CD8-positive, alpha-beta memory T cell (primary cell): ENCODE measurements around the gene CRTC1. TPM values are rescaled to one million over a fixed set of nuclear protein-coding genes. Genes with fewer than 3 reads are reported as not detected.

Experiments used
- CTCF ChIA-PET: fragments of 350-600 bp; sonication (Branson Sonifier 250); formaldehyde crosslinking; loops from one replicate; lab custom pipeline; 2021; ENCODE audit warnings: antibody characterized with exemption; lab: Charles Lee
- POLR2A ChIA-PET: fragments of 350-600 bp; sonication (Branson Sonifier 250); formaldehyde crosslinking; loops from one replicate; lab custom pipeline; 2021; ENCODE audit warnings: antibody characterized with exemption; lab: Charles Lee
- DNase-seq, 5 donors: peaks; one replicate each; pipeline versions ENCODE4 v3.0.0 to v3.0.0-alpha.2; 2020 to 2022; ENCODE audit warnings: mixed read lengths in 1 of 5
- H3K27ac ChIP-seq: one replicate; pipeline ENCODE4 v1.7.0; 2013; ENCODE audit warnings: low read depth, mild to moderate bottlenecking, low read length, moderate library complexity
- H3K27me3 ChIP-seq: 2 replicates; pipeline ENCODE4 v1.7.0; 2013; ENCODE audit warnings: low read length, mild to moderate bottlenecking; ENCODE audit not compliant: insufficient read depth, poor library complexity, severe bottlenecking
- H3K36me3 ChIP-seq: 2 replicates; pipeline ENCODE4 v1.7.0; 2013; ENCODE audit warnings: mild to moderate bottlenecking, low read length, moderate library complexity; ENCODE audit not compliant: insufficient read depth
- H3K4me1 ChIP-seq: 2 replicates; pipeline ENCODE4 v1.7.0; 2013; ENCODE audit warnings: mild to moderate bottlenecking, low read length, moderate library complexity; ENCODE audit not compliant: insufficient read depth
- H3K4me3 ChIP-seq: 2 replicates; pipeline ENCODE4 v1.7.0; 2013; ENCODE audit warnings: mild to moderate bottlenecking, low read length
- H3K9me3 ChIP-seq: 2 replicates; pipeline ENCODE4 v1.7.0; 2013; ENCODE audit warnings: mild to moderate bottlenecking, low read length
- H3K27ac Mint-ChIP-seq, 8 donors: one replicate each; pipeline ENCODE4 v1.8.0; 2020 to 2021; ENCODE audit warnings: mixed read lengths in 8 of 8, mild to moderate bottlenecking in 6 of 8, inconsistent platforms in 3 of 8, moderate library complexity in 3 of 8
- H3K27me3 Mint-ChIP-seq, 2 donors: one replicate each; pipeline ENCODE4 v1.8.0; 2020 to 2021; ENCODE audit warnings: mixed read lengths in 2 of 2, mild to moderate bottlenecking in 1 of 2, moderate library complexity in 1 of 2
- H3K36me3 Mint-ChIP-seq, 3 donors: one replicate each; pipeline ENCODE4 v1.8.0; 2020 to 2021; ENCODE audit warnings: mixed read lengths in 3 of 3, inconsistent platforms in 1 of 3, mild to moderate bottlenecking in 1 of 3
- H3K4me1 Mint-ChIP-seq, 3 donors: one replicate each; pipeline ENCODE4 v1.8.0; 2020 to 2021; ENCODE audit warnings: mixed read lengths in 3 of 3, inconsistent platforms in 1 of 3, mild to moderate bottlenecking in 1 of 3
- H3K4me3 Mint-ChIP-seq, 7 donors: one replicate each; pipeline ENCODE4 v1.8.0; 2020 to 2021; ENCODE audit warnings: mixed read lengths in 7 of 7, mild to moderate bottlenecking in 6 of 7, moderate library complexity in 4 of 7, inconsistent platforms in 2 of 7
- H3K9me3 Mint-ChIP-seq, 5 donors: one replicate each; pipeline ENCODE4 v1.8.0; 2020 to 2022; ENCODE audit warnings: mixed read lengths in 5 of 5, mild to moderate bottlenecking in 3 of 5, moderate library complexity in 2 of 5, inconsistent platforms in 1 of 5
- polyA plus RNA-seq: library from polyadenylated mRNA; unstranded; fragments of 300-500 nt; fragmentation: Illumina TruSeq; gene quantifications from one replicate; pipeline ENCODE4 v1.2.3, GENCODE V29; 2021
- total RNA-seq, 2 experiments: library from RNA; stranded (reverse); gene quantifications; one replicate each; pipeline ENCODE4 v1.2.3, GENCODE V29; 2021

CRTC1 gene
- total and polyA plus RNA-seq, 3 experiments from 2014 or later: 1.3 to 7.1 (median 6.7) TPM

DNA sequence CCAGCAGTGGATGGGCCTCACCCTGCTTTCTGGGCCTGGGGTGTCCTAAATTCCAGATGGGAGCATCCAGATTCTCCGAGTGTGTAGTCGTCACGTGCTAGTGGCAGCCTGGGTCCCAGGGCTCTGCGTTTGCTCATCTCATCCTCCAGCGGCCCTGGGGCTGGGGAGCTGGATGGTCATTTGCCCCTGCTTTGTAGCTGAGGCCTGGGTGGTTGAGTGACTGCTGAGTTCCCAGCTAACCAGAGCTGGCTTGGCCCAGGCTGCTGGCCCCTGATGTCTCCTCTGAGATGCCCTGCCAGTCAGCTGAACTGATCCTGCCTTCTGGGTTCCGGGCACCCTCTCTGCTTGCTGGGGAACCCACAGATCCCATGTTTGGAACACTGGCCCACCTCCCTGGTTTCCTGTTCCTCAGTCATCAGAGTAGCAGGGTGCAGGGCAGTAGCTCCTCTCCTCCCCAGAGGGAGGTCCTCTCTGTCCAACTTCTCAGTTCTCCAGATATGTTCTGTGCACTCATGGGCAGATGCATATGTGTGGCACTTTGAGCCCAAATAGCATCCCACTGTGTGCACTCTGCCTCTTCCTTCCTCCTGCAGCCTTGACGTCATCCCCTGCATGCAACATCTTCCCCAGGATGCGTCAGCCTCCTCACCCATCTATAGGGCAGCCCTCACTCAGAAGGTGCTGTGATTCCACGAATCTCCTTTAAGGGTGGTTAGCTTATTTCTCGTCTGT lies 22.4 kb upstream of the CRTC1 start:
- Mint-ChIP-seq H3K27ac (peak overlapping the region in 4 of 8 donors; percentile 5 to 61 (median 22)), H3K36me3 (peaks cover 0 to 9% (median 4%) of the 10 kb centered on the region in 3 donors), H3K4me3 (no peak overlapping the region), H3K27me3 (peaks cover 0 to 3% of the 10 kb centered on the region in 2 donors), H3K4me1 (peaks cover 18 to 38% (median 20%) of the 10 kb centered on the region in 3 donors), H3K9me3 (no peaks in the 10 kb centered on the region)
- Histone ChIP-seq H3K9me3 (no peaks in the 10 kb centered on the region), H3K36me3 (no peaks in the 10 kb centered on the region), H3K4me3 (no peak overlapping the region), H3K27me3 (no peaks in the 10 kb centered on the region), H3K4me1 (peaks cover 4% of the 10 kb centered on the region), H3K27ac (no peak overlapping the region)
- no peak for DNase-seq
- POLR2A ChIA-PET: no interaction called here
- CTCF ChIA-PET: no interaction called here

DNA sequence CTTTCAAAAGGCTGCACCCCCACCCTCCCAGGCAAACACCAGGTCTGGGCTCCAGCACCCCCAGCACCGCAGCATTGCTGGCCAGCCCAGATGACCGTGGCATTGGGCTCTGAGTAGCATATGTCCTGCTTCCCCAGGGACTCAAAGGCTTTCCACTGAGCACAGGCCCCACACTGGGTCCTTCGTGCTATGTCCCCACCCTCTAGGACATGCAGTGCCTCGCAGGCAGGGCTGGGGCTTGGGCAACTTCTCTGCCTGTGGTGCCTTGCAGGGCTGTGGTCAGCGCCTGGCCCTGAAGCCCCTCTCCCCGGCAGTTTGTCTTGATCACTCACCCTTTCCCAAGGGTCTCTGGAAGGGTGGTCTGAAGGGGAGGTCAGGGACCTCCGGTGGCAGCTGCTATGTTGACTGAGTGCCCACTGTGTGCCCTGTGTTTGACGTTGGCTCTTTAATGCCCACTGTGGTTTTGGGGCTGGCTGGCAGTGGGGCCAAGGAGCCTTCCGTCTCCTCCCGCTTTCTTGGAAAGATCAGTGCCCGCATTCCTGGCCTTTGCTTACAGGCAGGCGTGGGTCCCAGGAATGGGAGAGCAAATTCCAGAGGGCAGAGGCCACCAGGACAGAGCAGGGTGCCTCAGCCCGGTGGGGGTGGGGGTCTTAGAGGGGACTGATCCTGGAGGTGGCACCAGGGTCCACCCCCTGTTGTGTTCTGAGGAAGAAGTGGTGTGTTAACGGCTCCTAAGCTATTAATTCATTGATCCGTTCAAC lies 20.3 kb upstream of the CRTC1 start:
- ChIA-PET CTCF (no interaction called here), POLR2A (interaction anchor here (0.5 kb wide), 1 partner anchor 58 kb away, joined by 5 read pairs; no protein-coding TSS in a partner anchor)
- H3K36me3 Mint-ChIP-seq: peaks cover 0 to 23% (median 0%) of the 10 kb centered on the region in 3 donors
- Histone ChIP-seq H3K27ac (no peak overlapping the region), H3K4me1 (peaks cover 4% of the 10 kb centered on the region), H3K9me3 (no peaks in the 10 kb centered on the region), H3K4me3 (no peak overlapping the region), H3K27me3 (no peaks in the 10 kb centered on the region), H3K36me3 (no peaks in the 10 kb centered on the region)
- DNase-seq: no peak
- H3K4me3 Mint-ChIP-seq: no peak overlapping the region
- H3K27me3 Mint-ChIP-seq: peaks cover 0 to 3% of the 10 kb centered on the region in 2 donors
- H3K27ac Mint-ChIP-seq: peak overlapping the region in 2 of 8 donors; percentile 11 to 86
- peaks cover 11 to 25% (median 12%) of the 10 kb centered on the region in 3 donors for H3K4me1 Mint-ChIP-seq
- no peaks in the 10 kb centered on the region for H3K9me3 Mint-ChIP-seq

DNA sequence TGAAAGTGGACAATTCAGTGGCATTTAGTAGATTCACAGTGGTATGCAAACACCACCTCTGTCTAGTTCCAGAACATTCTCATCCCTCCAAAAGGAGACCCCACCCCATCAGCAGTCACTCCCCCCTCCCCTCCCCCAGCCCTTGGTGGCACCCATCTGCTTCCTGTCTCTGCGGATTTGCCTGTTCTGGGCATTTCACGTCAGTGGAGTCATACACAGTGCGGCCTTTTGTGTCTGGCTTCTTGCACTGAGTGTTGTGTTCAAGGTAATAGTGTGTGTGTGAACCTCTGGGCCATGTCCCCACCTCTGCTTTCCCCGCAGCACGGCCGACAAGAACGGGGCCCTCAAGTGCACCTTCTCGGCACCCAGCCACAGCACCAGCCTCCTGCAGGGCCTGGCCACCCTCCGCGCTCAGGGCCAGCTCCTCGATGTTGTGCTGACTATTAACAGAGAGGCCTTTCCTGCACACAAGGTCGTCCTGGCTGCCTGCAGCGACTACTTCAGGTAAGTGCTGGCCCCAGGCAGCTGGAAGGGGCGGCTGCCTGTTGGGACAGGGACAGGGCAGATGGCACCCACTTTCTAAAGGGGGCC lies 19.4 kb upstream of the CRTC1 start:
- POLR2A ChIA-PET: no interaction called here
- DNase-seq: peak in 1 of 5 donors; percentile 37
- Histone ChIP-seq H3K9me3 (no peaks in the 10 kb centered on the region), H3K27ac (no peak overlapping the region), H3K4me3 (no peak overlapping the region), H3K4me1 (peaks cover 4% of the 10 kb centered on the region), H3K27me3 (no peaks in the 10 kb centered on the region), H3K36me3 (no peaks in the 10 kb centered on the region)
- CTCF ChIA-PET: no interaction called here
- Mint-ChIP-seq H3K4me3 (no peak overlapping the region), H3K27ac (peak overlapping the region in 2 of 8 donors; percentile 46 to 55), H3K4me1 (peaks cover 2 to 17% (median 4%) of the 10 kb centered on the region in 3 donors), H3K9me3 (no peaks in the 10 kb centered on the region), H3K27me3 (peaks cover 0 to 3% of the 10 kb centered on the region in 2 donors), H3K36me3 (peaks cover 0 to 28% (median 0%) of the 10 kb centered on the region in 3 donors)

DNA sequence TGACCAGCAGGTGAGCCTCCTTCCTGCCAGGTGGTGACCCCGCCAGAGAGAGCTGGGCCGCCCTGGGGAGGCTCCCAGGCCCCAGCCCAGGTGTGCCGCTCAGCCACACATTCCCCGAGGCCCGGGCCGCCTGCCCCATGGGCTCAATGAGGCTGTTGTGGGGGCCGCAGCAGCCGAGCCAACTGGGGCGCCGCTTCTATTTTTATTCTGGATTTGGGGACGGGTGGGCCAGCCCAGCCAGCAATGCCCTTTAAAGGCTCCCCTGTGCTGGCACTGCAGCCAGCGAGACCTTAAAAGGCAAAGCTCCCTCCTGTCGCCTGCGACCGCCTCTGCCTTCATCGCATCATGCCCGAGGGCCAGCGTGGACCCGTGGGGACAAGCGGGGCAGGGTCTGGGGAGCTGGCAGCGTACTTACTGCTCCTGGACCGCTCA lies 17.7 kb upstream of the CRTC1 start:
- no peaks in the 10 kb centered on the region for H3K27me3 ChIP-seq
- Mint-ChIP-seq H3K9me3 (no peaks in the 10 kb centered on the region), H3K27me3 (no peaks in the 10 kb centered on the region), H3K36me3 (peaks cover 0 to 43% (median 2%) of the 10 kb centered on the region in 3 donors), H3K4me3 (no peak overlapping the region), H3K27ac (peak overlapping the region in 1 of 8 donors; percentile 78), H3K4me1 (peaks cover 0 to 13% (median 1%) of the 10 kb centered on the region in 3 donors)
- no peak overlapping the region for H3K27ac ChIP-seq
- ChIA-PET POLR2A (no interaction called here), CTCF (interaction anchor here (1.4 kb wide), 1 partner anchor 11 kb away, joined by 3 read pairs; no protein-coding TSS in a partner anchor)
- H3K9me3 ChIP-seq: no peaks in the 10 kb centered on the region
- no peak for DNase-seq
- H3K4me1 ChIP-seq: peaks cover 4% of the 10 kb centered on the region
- H3K36me3 ChIP-seq: no peaks in the 10 kb centered on the region
- H3K4me3 ChIP-seq: no peak overlapping the region

DNA sequence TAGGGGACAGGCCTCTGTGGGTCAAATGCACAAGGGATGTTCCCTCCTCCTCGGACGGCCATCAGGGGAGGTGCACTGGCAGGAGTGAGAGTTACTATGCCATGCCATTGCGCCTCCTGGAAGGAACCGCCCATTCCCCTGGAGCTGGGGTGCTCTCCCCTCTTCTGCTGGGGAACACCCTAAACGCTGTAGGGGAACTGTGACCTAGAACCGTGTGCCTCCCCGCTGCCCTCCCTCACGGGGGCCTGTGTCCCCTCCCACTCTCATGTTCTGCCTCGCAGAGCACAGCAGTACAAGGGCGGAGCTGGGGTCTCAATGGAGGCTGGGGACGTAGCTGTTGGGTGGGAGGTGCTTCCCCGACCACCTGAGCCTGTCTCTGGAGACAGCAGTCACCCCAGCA lies 17.2 kb upstream of the CRTC1 start:
- peaks cover 0 to 10% (median 1%) of the 10 kb centered on the region in 3 donors for H3K4me1 Mint-ChIP-seq
- CTCF ChIA-PET: interaction anchor here (1.4 kb wide), 1 partner anchor 12 kb away, joined by 3 read pairs; no protein-coding TSS in a partner anchor
- Histone ChIP-seq H3K4me1 (peaks cover 4% of the 10 kb centered on the region), H3K27ac (no peak overlapping the region), H3K36me3 (no peaks in the 10 kb centered on the region), H3K9me3 (no peaks in the 10 kb centered on the region), H3K4me3 (no peak overlapping the region), H3K27me3 (no peaks in the 10 kb centered on the region)
- peaks cover 0 to 44% (median 2%) of the 10 kb centered on the region in 3 donors for H3K36me3 Mint-ChIP-seq
- no peaks in the 10 kb centered on the region for H3K27me3 Mint-ChIP-seq
- POLR2A ChIA-PET: no interaction called here
- no peak for DNase-seq
- H3K27ac Mint-ChIP-seq: peak overlapping the region in 1 of 8 donors; percentile 54
- no peak overlapping the region for H3K4me3 Mint-ChIP-seq
- no peaks in the 10 kb centered on the region for H3K9me3 Mint-ChIP-seq

DNA sequence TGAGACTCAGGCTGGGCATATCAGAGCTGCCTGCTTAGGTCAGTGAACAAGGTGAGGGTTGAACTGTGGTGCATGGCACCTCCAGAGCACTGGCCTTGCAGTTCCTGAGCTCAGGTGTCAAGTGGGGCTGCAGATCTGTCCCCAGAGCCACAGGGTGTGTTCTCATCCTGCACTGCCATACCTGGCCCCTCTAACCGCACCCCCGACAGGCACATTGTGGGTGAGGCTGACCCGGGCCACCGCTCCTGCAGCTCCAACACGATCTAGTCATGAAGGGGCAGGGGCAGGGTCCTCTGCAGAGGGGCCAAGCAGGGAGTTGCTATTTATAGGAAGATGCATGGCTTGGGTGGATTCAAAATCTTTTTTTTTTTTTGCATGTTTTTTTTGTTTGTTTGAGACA lies 16.7 kb upstream of the CRTC1 start:
- ChIA-PET CTCF (no interaction called here), POLR2A (no interaction called here)
- H3K27ac ChIP-seq: no peak overlapping the region
- no peaks in the 10 kb centered on the region for H3K9me3 Mint-ChIP-seq
- peaks cover 4% of the 10 kb centered on the region for H3K4me1 ChIP-seq
- no peak overlapping the region for H3K4me3 ChIP-seq
- H3K27me3 ChIP-seq: no peaks in the 10 kb centered on the region
- H3K36me3 Mint-ChIP-seq: peaks cover 0 to 45% (median 2%) of the 10 kb centered on the region in 3 donors
- H3K36me3 ChIP-seq: no peaks in the 10 kb centered on the region
- no peak overlapping the region for H3K27ac Mint-ChIP-seq
- peaks cover 0 to 9% (median 1%) of the 10 kb centered on the region in 3 donors for H3K4me1 Mint-ChIP-seq
- no peak for DNase-seq
- H3K27me3 Mint-ChIP-seq: no peaks in the 10 kb centered on the region
- no peak overlapping the region for H3K4me3 Mint-ChIP-seq
- no peaks in the 10 kb centered on the region for H3K9me3 ChIP-seq

DNA sequence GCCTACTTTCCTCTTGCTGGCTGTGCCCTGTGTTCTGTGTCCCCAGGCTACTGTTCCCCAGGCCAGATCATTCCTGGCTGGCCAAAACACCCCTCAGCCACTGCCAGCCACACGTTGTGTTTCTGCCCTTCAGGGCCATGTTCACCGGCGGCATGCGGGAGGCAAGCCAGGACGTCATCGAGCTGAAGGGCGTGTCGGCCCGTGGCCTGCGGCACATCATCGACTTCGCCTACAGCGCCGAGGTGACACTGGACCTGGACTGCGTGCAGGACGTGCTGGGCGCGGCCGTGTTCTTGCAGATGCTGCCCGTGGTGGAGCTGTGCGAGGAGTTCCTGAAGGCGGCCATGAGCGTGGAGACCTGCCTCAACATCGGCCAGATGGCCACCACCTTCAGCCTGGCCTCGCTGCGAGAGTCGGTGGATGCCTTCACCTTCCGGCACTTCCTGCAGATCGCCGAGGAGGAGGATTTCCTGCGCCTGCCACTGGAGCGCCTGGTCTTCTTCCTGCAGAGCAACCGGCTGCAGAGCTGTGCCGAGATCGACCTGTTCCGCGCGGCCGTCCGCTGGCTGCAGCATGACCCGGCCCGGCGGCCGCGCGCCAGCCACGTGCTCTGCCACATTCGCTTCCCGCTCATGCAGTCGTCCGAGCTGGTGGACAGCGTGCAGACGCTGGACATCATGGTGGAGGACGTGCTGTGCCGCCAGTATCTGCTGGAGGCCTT lies 15.8 kb upstream of the CRTC1 start:
- Histone ChIP-seq H3K4me1 (peaks cover 4% of the 10 kb centered on the region), H3K27me3 (no peaks in the 10 kb centered on the region), H3K36me3 (no peaks in the 10 kb centered on the region), H3K27ac (no peak overlapping the region), H3K9me3 (no peaks in the 10 kb centered on the region), H3K4me3 (no peak overlapping the region)
- no peaks in the 10 kb centered on the region for H3K27me3 Mint-ChIP-seq
- CTCF ChIA-PET: no interaction called here
- no peak overlapping the region for H3K27ac Mint-ChIP-seq
- no peak overlapping the region for H3K4me3 Mint-ChIP-seq
- DNase-seq: no peak
- H3K9me3 Mint-ChIP-seq: no peaks in the 10 kb centered on the region
- H3K36me3 Mint-ChIP-seq: peaks cover 0 to 43% (median 2%) of the 10 kb centered on the region in 3 donors
- H3K4me1 Mint-ChIP-seq: peaks cover 0 to 9% (median 1%) of the 10 kb centered on the region in 3 donors
- POLR2A ChIA-PET: no interaction called here
